ENCODE measurements around the gene SPATA20.

Gene SPATA20

DNA sequence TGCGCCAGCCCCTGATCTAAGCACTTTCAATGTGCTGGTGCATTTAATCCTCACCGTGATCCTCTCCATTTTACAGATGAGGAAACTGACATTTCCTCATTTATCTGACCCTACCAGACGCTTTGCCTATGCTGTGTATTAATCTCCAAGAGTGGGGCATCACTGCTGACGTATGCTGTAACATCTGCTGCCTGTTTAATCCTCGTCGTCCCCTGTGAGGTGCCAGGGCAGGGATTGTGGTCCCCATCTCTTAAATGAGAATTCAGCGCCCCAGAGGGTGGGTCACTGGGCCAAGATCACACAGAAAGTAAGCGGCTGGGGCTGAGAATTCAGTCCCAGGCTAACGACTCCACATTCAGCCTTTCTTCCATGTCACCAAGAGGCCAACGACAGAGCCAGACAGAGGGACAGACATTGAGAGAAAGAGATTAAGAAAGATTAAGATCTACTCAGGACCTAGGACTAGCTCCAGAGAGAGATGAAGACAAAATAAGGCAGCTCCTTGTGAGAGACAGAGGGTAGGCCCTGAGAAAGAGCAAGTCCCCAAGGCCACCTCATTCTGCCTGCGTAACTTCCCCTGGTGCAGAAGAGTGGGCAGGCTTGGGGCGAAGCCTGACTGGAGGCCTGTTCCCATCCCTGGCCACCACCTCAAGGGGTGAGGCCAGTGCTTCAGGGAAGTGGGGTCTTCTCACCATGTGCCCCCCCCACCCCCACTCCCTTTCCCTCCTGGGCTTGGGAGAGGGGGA is 27.1 kb downstream of the SPATA20 start:
- TF ChIP-seq, protein P1, sequence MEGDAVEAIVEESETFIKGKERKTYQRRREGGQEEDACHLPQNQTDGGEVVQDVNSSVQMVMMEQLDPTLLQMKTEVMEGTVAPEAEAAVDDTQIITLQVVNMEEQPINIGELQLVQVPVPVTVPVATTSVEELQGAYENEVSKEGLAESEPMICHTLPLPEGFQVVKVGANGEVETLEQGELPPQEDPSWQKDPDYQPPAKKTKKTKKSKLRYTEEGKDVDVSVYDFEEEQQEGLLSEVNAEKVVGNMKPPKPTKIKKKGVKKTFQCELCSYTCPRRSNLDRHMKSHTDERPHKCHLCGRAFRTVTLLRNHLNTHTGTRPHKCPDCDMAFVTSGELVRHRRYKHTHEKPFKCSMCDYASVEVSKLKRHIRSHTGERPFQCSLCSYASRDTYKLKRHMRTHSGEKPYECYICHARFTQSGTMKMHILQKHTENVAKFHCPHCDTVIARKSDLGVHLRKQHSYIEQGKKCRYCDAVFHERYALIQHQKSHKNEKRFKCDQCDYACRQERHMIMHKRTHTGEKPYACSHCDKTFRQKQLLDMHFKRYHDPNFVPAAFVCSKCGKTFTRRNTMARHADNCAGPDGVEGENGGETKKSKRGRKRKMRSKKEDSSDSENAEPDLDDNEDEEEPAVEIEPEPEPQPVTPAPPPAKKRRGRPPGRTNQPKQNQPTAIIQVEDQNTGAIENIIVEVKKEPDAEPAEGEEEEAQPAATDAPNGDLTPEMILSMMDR (IDR thresholded peaks at IDR 0.05; ENCODE audit: insufficient read depth, low read length, poor library complexity, severe bottlenecking): no peak
- Histone ChIP-seq H3K4me3 (replicated peaks; ENCODE audit: low read depth, low read length) (no peak overlapping the region), H3K36me3 (ENCODE audit: control insufficient read depth, insufficient read depth, low read length) (no peaks in the 10 kb centered on the region), H3K27me3 (replicated peaks; ENCODE audit: control insufficient read depth, insufficient read depth, low read length) (no peaks in the 10 kb centered on the region; the same call in 1 of the 2 replicates)
- no peak for DNase-seq (ENCODE audit: extremely low read depth, insufficient read length)

DNA sequence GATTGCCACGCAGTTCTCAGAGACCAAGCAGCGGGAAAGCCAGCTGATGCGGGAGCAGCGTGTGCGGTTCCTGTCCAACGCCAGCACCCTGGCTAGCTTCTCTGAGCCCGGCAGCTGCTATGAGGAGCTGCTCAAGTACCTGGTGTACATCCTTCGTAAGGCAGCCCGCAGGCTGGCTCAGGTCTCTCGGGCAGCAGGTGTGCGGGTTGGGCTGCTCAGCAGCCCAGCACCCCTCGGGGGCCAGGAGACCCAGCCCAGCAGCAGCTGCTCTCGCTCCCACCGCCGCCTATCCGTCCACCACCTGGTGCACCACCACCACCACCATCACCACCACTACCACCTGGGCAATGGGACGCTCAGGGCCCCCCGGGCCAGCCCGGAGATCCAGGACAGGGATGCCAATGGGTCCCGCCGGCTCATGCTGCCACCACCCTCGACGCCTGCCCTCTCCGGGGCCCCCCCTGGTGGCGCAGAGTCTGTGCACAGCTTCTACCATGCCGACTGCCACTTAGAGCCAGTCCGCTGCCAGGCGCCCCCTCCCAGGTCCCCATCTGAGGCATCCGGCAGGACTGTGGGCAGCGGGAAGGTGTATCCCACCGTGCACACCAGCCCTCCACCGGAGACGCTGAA is 28.7 kb downstream of the SPATA20 start:
- Histone ChIP-seq H3K27me3 (replicated peaks; ENCODE audit: control insufficient read depth, insufficient read depth, low read length) (no peaks in the 10 kb centered on the region; the same call in 1 of the 2 replicates), H3K4me3 (replicated peaks; ENCODE audit: low read depth, low read length) (no peak overlapping the region), H3K36me3 (ENCODE audit: control insufficient read depth, insufficient read depth, low read length) (no peaks in the 10 kb centered on the region)
- TF ChIP-seq, protein P1 (IDR thresholded peaks at IDR 0.05; ENCODE audit: insufficient read depth, low read length, poor library complexity, severe bottlenecking): no peak
- DNase-seq (ENCODE audit: extremely low read depth, insufficient read length): no peak

DNA sequence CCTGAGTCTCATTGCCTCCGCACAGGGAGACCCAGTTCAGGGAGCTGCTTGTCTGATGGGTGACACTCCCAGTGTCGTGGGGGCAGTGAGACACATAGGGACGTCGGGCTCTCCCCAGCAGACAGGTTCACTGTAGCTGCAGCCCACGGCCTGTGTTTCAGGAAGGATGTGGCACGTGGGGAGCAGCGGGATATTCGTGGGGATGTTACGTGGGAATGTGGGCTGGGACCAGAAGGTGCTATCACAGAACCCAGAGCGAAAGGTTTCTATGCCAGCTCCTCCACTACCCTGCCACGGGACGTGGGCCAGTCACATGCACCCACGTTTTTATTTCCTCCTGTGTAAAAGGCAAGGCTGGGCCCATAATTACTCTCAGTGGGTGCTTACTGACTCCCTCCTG is 29.9 kb downstream of the SPATA20 start:
- TF ChIP-seq, protein P1 (IDR thresholded peaks at IDR 0.05; ENCODE audit: insufficient read depth, low read length, poor library complexity, severe bottlenecking): no peak
- no peak for DNase-seq (ENCODE audit: extremely low read depth, insufficient read length)
- Histone ChIP-seq H3K27me3 (replicated peaks; ENCODE audit: control insufficient read depth, insufficient read depth, low read length) (no peaks in the 10 kb centered on the region; the same call in none of the 2 replicates), H3K36me3 (ENCODE audit: control insufficient read depth, insufficient read depth, low read length) (no peaks in the 10 kb centered on the region), H3K4me3 (replicated peaks; ENCODE audit: low read depth, low read length) (no peak overlapping the region)

DNA sequence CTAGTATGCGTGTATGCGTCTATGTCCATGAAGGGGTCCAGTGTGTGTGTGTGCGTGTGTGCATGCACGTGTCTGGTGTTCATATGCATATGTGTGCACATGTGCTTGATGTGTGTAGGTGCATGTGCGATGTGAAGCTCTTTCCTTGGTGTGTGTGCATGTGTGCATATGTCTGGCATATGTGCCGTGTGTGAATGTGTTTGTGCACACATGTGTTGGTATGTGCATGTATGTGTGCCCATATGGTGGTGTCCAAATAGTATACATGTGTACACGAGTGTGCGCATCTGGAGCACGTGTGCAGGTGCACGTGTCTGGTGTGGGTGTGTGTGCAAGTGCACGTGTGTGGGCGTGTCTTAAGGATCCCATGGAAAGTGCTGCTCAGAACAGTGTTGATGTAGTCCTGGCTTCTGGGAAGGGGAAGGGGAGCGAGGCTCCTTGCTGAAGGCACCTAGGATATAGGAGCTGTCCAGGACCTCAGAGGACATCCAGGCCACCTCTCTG is 30.5 kb downstream of the SPATA20 start:
- H3K27me3 ChIP-seq (replicated peaks; ENCODE audit: control insufficient read depth, insufficient read depth, low read length): no peaks in the 10 kb centered on the region; the same call in none of the 2 replicates
- H3K36me3 ChIP-seq (ENCODE audit: control insufficient read depth, insufficient read depth, low read length): no peaks in the 10 kb centered on the region
- no peak for DNase-seq (ENCODE audit: extremely low read depth, insufficient read length)
- no peak overlapping the region for H3K4me3 ChIP-seq (replicated peaks; ENCODE audit: low read depth, low read length)
- TF ChIP-seq, protein P1 (IDR thresholded peaks at IDR 0.05; ENCODE audit: insufficient read depth, low read length, poor library complexity, severe bottlenecking): no peak

DNA sequence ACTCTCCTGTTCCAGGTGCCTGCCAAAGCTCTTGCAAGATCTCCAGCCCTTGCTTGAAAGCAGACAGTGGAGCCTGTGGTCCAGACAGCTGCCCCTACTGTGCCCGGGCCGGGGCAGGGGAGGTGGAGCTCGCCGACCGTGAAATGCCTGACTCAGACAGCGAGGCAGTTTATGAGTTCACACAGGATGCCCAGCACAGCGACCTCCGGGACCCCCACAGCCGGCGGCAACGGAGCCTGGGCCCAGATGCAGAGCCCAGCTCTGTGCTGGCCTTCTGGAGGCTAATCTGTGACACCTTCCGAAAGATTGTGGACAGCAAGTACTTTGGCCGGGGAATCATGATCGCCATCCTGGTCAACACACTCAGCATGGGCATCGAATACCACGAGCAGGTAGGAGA is 31.2 kb downstream of the SPATA20 start:
- TF ChIP-seq, protein P1 (IDR thresholded peaks at IDR 0.05; ENCODE audit: insufficient read depth, low read length, poor library complexity, severe bottlenecking): no peak
- no peaks in the 10 kb centered on the region; the same call in none of the 2 replicates for H3K27me3 ChIP-seq (replicated peaks; ENCODE audit: control insufficient read depth, insufficient read depth, low read length)

More for the DNA sequence above, 31.2 kb downstream of the SPATA20 start:
- no peak for DNase-seq (ENCODE audit: extremely low read depth, insufficient read length)
- H3K36me3 ChIP-seq (ENCODE audit: control insufficient read depth, insufficient read depth, low read length): no peaks in the 10 kb centered on the region
- no peak overlapping the region for H3K4me3 ChIP-seq (replicated peaks; ENCODE audit: low read depth, low read length)

Measured in GM06990 (cell line).